Inflammatory macrophage treated with lipopolysaccharide for 1 hour (primary cell): Measurements from ENCODE around the gene NKD2.
"Not testable (repeated sequence)": the region's sequence is repeated elsewhere in the genome, so short reads cannot be mapped to it uniquely, and the experiment has no call there.

Source experiments
- DNase-seq, 2 donors: peaks; one replicate each; pipeline ENCODE4 v3.0.0-alpha.2; 2020 to 2022

Gene NKD2

GRCh38 chr5:1059884-1060263 is 51.3 kb downstream of the NKD2 start:
- no peak for DNase-seq

GRCh38 chr5:1060535-1060981 is 52.0 kb downstream of the NKD2 start:
- DNase-seq = no peak

GRCh38 chr5:1061292-1061691 is 52.7 kb downstream of the NKD2 start:
- not testable (repeated sequence) for DNase-seq

DNA sequence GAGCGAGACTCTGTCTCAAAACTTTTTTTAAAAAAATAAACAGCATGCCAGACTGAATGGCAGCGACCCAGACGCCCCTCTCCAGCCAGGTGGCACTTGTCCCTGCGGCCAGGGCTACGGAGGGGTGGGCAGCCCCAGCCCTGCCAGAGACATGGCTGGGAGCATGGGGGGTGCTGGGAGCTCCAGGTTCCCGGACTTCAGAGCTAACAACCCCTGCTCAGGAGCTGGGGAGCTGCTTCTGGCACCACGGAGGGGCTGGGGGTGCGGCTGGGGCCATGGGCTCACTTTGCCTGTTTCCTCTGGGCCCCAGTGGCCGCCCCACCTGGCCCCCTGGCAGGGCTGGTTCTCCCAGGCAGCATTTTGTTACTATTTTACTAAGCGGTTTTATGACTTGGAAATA is 53.3 kb downstream of the NKD2 start:
- DNase-seq = no peak

DNA sequence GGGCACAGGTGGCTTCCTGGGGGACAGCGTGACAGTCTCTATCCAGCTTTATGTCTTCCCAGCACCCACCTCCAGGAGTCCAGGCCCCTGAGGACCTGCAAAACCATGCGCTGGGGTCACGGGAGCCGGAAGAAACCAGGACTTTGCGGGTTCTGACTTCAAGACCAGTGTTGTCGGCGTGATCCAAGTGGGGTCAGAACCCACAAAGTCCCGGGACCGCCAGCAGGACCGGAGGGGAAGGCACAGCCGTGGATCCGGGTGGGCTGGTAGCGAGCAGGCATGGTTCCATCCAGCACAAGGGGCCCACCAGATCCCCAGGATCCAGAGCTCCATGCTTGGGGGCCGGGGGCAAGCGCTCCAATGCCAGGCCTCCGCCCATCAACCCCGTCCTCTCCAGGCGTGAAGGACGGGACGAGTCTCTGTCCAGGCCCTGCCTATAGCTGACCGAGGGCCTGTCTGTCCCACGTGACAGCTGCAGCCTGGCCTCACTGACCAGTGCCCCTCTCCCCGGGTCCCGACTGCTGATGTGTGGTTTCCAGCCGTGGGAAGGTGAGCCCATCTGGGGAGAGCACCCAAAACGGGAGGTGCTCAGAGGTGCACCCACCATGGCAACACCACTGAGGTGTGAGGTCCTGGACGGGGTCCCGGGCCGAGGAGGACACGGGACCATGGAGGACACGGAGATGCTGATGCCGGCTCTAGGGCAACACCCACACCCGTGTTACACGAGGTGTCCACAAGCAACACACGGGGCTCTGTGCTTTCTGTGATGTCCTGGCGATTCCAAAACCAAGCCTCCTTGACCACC is 54.4 kb downstream of the NKD2 start:
- DNase-seq = no peak

DNA sequence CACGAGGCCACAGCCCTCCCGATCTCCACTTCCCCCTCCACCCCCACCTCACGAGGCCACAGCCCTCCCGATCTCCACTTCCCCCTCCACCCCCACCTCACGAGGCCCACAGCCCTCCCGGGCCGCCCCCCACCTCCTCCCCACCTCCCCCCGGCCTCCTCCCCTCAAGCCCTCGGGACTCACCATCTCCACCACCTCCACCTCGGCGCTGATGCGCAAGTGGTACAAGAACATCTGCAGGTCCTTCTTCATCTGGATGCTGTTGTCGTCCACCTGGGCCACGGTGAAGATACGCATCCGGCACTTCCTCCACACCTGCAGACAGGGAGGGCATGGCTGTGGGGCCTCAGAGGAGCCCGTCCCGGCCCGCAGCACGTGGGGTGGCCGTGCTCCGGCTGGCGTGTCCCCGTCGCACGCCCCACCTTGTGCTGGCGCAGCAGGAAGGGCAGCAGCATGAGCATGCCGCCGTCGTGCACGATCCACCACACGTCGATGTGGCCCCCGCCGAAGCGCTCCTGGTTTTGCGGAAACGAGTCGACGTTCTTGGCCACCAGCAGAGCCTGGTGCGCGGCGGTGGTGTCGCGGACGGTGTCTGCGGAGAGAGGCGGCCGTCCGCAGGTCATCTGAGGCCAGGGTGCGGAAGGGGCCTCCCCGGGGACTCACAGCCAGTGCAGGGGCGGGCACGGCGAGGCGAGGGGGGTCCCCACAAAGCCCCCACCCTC is 55.2 kb downstream of the NKD2 start:
- no peak for DNase-seq

GRCh38 chr5:1064383-1065142 is 56.0 kb downstream of the NKD2 start:
- no peak for DNase-seq

DNA sequence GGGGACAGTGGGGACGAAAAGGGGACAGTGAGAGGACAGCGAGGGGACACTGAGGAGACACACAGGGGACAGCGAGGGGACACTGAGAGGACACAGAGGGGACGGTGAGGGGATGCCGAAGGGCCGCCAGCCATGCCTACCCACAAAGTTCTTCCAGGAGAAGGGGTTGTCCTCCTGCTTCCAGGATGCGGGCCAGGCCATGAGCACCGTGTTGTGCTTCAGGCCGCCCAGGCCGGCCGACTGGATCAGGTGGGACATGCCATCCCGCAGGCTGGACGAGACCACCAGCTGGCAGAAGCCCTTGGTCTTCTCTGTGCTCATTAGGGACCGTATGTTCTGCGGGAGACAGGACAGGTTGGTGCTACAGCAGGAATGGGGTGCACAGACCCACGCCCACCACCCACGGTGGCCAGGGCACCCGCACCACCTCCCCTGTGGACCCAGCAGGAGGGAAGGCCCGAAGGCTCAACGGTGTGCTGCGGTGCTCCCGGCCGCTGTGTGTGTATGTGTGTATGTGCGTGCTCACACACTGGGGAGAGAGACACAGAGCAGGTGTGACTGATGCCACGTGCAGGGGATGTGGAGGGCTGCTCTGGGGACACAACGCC is 56.6 kb downstream of the NKD2 start:
- DNase-seq = no peak

DNA sequence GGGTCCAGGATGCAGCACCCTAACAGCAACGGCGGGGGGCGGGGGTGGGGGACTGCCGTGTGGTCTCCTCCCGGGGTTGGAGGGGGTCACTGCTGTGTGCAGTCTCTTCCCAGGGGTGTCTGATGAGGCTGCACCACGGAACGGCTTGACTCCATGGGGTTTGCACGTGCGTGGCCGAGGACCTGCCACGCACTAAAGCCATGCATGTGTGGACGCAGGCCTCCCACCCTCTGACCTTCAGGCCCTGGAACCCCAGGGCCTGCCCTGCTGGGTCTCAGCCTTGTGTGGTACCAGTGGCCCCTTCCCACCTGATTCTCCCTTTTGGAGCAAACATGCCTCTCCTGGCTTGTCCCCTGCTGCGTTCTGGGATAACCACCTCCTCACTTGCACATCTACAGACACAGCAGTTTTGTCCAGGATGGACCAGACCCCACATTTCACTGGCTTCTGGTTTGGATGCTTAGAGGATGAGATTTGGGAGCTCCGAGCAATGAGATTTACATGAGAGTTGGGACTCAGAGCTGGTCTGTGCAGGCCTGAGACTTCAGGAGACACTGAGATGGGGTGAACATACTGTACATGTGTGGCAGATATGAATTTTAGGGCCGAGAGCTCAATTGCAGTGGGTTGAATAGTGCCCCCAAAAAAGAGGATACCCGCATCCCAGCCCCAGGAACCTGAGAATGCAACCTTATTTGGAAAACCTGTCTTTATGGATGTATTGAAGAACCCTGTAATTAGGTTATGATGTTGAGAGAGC is 57.5 kb downstream of the NKD2 start:
- DNase-seq = no peak

GRCh38 chr5:1066676-1067075 is 58.1 kb downstream of the NKD2 start:
- DNase-seq = no peak

GRCh38 chr5:1067141-1068121 is 58.8 kb downstream of the NKD2 start:
- DNase-seq = no peak

- DNase-seq = no peak
Observed at GRCh38 chr5:1068204-1068894, 59.7 kb downstream of the NKD2 start.

GRCh38 chr5:1068895-1069719 is 60.5 kb downstream of the NKD2 start:
- no peak for DNase-seq

DNA sequence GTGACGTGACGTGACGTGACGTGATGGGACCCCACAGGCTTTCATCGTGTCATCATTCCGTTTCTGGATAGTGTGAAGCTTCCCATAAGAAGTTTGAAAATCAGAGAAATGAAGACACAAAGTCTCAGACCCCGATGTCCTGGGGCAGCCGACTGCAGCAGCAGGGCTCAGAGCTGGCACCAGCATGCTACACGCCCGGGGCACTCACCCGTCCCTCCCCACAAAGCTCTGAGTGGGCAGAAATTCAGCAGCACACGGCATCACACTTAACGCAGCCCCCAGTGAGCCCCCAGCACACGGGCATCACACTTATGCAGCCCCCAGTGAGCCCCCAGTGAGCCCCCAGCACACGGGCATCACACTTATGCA is 61.1 kb downstream of the NKD2 start:
- no peak for DNase-seq

GRCh38 chr5:1073239-1074102 is 64.9 kb downstream of the NKD2 start:
- DNase-seq = no peak

DNA sequence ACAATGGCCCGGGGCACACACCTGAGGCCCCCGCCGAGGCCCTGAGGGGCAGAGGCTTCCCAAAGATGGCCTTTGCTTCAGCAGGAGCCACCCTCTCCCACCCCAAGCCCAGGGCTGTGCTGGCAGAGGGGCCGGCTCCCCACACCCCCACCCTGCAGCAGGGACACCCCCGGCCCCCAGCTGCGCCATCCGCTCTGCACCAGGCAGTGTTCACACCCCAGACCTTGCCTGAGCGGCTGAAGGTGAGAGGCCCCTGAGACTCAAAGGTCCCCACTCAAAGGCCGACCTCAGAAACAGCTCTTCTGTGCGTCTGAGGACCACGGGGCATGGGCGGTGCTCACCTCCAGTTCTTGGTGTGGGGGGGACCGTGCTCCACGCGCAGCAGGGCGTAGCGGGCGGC is 65.6 kb downstream of the NKD2 start:
- DNase-seq = no peak

- no peak for DNase-seq
Observed at GRCh38 chr5:1074816-1075554, 66.4 kb downstream of the NKD2 start.

GRCh38 chr5:1075555-1075881 is 66.9 kb downstream of the NKD2 start:
- DNase-seq = no peak
